ENCODE measurements around the gene RBM42. TPM values are rescaled to one million over a fixed set of nuclear protein-coding genes. Genes with fewer than 3 reads are reported as not detected.
A peak's percentile ranks its signal among the peaks of the same experiment; 100 is the strongest.

RBM42 gene
- total RNA-seq, 1 experiment from 2014 or later: 180 TPM

DNA sequence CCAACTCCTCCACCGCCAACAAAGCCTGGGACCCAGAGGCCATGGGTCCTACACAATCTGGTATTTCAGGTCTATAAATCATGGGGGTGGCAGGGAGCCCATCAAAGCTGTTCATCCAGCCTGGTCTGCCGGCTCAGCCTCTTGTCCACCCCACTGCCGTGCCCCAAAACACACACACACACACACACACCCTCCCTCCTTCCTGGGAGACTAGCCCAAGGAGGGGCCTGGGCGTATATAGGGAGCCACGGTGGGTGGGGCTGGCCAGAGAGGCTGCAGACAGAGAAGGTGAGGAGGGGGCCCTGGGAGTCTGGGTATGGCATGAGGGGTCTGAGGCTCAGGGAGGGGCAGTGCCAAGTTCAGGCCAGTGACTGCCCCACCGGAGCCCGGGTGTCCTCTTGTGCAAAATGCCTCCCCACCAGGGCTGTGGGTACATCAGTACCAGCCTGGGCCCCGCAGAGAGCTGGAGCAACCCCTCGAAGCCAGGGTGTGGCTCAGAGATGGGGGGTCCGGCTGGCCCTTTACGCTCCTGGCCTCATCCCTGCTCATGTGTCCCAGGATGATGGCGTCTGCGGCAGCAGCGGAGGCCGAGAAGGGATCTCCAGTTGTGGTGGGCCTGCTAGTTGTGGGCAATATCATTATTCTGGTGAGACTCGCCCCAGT is 37.5 kb downstream of the RBM42 start, which contains the start of gene UPK1A:
UPK1A (plus strand) TSS at position 267 of the 663 bp plus-strand sequence; CDS start at position 563, 296 bp downstream.
- no TSS peak for BruUV-seq (replicated peaks)
- POLR2A ChIA-PET: interaction anchor here (0.6 kb wide), 1 partner anchor 151 kb away, joined by 3 read pairs; no protein-coding TSS in a partner anchor
- DNase-seq (ENCODE audit: low read depth, low spot score): no peak

DNA sequence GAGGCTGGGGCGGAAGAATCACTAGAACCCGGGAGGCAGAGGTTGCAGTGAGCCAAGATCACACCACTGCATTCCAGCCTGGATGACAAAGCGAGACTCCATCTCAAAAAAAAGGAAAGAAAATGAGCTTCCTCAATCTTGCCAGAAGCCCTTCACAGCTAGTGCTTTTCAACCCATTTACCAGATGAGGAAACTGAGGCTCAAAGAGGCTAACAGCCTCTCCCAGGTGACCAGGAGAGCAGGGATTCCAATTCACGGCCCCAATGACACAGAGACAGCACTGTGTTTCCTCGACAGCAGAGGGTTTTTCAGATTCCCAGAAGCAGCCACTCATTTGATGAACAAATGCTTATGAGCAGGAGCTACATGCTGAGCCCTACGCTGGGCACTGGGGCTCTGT is 40.7 kb downstream of the RBM42 start:
- TF ChIP-seq POLR2AphosphoS5 (IDR thresholded peaks at IDR 0.05; ENCODE audit: low read depth, low read length) (no peak), TCF7L2 (IDR thresholded peaks at IDR 0.05; ENCODE audit: low read depth, low read length) (no peak), SIN3A (IDR thresholded peaks at IDR 0.05; ENCODE audit: borderline replicate concordance, insufficient read depth, low read depth, low read length) (no peak)
- TF ChIP-seq, protein P1, sequence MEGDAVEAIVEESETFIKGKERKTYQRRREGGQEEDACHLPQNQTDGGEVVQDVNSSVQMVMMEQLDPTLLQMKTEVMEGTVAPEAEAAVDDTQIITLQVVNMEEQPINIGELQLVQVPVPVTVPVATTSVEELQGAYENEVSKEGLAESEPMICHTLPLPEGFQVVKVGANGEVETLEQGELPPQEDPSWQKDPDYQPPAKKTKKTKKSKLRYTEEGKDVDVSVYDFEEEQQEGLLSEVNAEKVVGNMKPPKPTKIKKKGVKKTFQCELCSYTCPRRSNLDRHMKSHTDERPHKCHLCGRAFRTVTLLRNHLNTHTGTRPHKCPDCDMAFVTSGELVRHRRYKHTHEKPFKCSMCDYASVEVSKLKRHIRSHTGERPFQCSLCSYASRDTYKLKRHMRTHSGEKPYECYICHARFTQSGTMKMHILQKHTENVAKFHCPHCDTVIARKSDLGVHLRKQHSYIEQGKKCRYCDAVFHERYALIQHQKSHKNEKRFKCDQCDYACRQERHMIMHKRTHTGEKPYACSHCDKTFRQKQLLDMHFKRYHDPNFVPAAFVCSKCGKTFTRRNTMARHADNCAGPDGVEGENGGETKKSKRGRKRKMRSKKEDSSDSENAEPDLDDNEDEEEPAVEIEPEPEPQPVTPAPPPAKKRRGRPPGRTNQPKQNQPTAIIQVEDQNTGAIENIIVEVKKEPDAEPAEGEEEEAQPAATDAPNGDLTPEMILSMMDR (IDR thresholded peaks at IDR 0.05): no peak
- TF ChIP-seq, protein P2, sequence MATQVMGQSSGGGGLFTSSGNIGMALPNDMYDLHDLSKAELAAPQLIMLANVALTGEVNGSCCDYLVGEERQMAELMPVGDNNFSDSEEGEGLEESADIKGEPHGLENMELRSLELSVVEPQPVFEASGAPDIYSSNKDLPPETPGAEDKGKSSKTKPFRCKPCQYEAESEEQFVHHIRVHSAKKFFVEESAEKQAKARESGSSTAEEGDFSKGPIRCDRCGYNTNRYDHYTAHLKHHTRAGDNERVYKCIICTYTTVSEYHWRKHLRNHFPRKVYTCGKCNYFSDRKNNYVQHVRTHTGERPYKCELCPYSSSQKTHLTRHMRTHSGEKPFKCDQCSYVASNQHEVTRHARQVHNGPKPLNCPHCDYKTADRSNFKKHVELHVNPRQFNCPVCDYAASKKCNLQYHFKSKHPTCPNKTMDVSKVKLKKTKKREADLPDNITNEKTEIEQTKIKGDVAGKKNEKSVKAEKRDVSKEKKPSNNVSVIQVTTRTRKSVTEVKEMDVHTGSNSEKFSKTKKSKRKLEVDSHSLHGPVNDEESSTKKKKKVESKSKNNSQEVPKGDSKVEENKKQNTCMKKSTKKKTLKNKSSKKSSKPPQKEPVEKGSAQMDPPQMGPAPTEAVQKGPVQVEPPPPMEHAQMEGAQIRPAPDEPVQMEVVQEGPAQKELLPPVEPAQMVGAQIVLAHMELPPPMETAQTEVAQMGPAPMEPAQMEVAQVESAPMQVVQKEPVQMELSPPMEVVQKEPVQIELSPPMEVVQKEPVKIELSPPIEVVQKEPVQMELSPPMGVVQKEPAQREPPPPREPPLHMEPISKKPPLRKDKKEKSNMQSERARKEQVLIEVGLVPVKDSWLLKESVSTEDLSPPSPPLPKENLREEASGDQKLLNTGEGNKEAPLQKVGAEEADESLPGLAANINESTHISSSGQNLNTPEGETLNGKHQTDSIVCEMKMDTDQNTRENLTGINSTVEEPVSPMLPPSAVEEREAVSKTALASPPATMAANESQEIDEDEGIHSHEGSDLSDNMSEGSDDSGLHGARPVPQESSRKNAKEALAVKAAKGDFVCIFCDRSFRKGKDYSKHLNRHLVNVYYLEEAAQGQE (IDR thresholded peaks at IDR 0.05; ENCODE audit: insufficient read depth in 1 of 2, low read depth in 2 of 2, low read length in 1 of 2): no peak
- no peaks in the 10 kb centered on the region for H3K9me3 ChIP-seq (ENCODE audit: control insufficient read depth, insufficient read depth, low read depth, low read length)
- BruUV-seq (replicated peaks): no TSS peak
- in situ Hi-C loops (cut with HindIII; ENCODE audit: low pct_unique_long_range_greater_than_20kb, low sequenced_read_pairs): no loop called here
- DNase-seq (ENCODE audit: low read depth, low spot score) (no peak), ATAC-seq (no peak)
- peaks cover 3% of the 10 kb centered on the region; the same call in 1 of the 2 replicates for H3K27me3 ChIP-seq (ENCODE audit: control insufficient read depth, insufficient read depth, low read length)
- ChIA-PET CTCF (no interaction called here), POLR2A (interaction anchor here (0.7 kb wide), 1 partner anchor 68 kb away, joined by 3 read pairs; no protein-coding TSS in a partner anchor)
- intact Hi-C loops (cut with micrococcal nuclease; ENCODE audit: unreplicated experiment): no loop called here
- no peak overlapping the region for H3K4me3 ChIP-seq (ENCODE audit: low read depth in 2 of 2, low read length in 2 of 2)
- no peaks in the 10 kb centered on the region for H3K4me1 ChIP-seq (ENCODE audit: control insufficient read depth, insufficient read depth, low read length)
- no peak overlapping the region for H3K27ac ChIP-seq (ENCODE audit: low read length)
- no peaks in the 10 kb centered on the region for H3K36me3 ChIP-seq (ENCODE audit: control insufficient read depth, insufficient read depth, low read length)

More for the DNA sequence above, 37.5 kb downstream of the RBM42 start, which contains the start of gene UPK1A:
- CTCF ChIA-PET: no interaction called here
- no peak within 1 kb of the TSS for H3K4me3 ChIP-seq (ENCODE audit: low read depth in 2 of 2, low read length in 2 of 2)
- no peaks in the 10 kb centered on the region for H3K9me3 ChIP-seq (ENCODE audit: control insufficient read depth, insufficient read depth, low read depth, low read length)
- ATAC-seq: peak; percentile 44
- in situ Hi-C loops (cut with HindIII; ENCODE audit: low pct_unique_long_range_greater_than_20kb, low sequenced_read_pairs): no loop called here
- 0 out of 2 replicates have a peak, but pooled peaks cover 4% of the 10 kb centered on the region for H3K36me3 ChIP-seq (ENCODE audit: control insufficient read depth, insufficient read depth, low read length)
- no peaks in the 10 kb centered on the region for H3K27me3 ChIP-seq (ENCODE audit: control insufficient read depth, insufficient read depth, low read length)
- intact Hi-C loops (cut with micrococcal nuclease; ENCODE audit: unreplicated experiment): no loop called here
- H3K27ac ChIP-seq (ENCODE audit: low read length): no peak within 1 kb of the TSS
- TF ChIP-seq TCF7L2 (IDR thresholded peaks at IDR 0.05; ENCODE audit: low read depth, low read length) (no peak), POLR2AphosphoS5 (IDR thresholded peaks at IDR 0.05; ENCODE audit: low read depth, low read length) (no peak), SIN3A (IDR thresholded peaks at IDR 0.05; ENCODE audit: borderline replicate concordance, insufficient read depth, low read depth, low read length) (no peak)
- TF ChIP-seq, protein P1 (IDR thresholded peaks at IDR 0.05): no peak
- TF ChIP-seq, protein P2 (IDR thresholded peaks at IDR 0.05; ENCODE audit: insufficient read depth in 1 of 2, low read depth in 2 of 2, low read length in 1 of 2): no peak
- H3K4me1 ChIP-seq (ENCODE audit: control insufficient read depth, insufficient read depth, low read length): no peaks in the 10 kb centered on the region
